Esophagus squamous epithelium (tissue), 4 donors: ENCODE measurements around the gene EIF2B5.

Experiments
- CTCF ChIP-seq, 6 experiments: fragments of 450-650 bp in 4 of 6; fragments of 200-600 bp in 2 of 6; sonication (generic) in 2 of 6; IDR thresholded peaks; one replicate each; pipeline ENCODE4 v1.5.1; 2016 to 2019; ENCODE audit warnings: antibody characterized with exemption in 6 of 6, mild to moderate bottlenecking in 4 of 6, moderate library complexity in 4 of 6
- POLR2A ChIP-seq, 4 donors: fragments of 450-650 bp; IDR thresholded peaks; one replicate each; pipeline ENCODE4 v1.6.1; 2017; ENCODE audit warnings: antibody characterized with exemption in 4 of 4, mild to moderate bottlenecking in 4 of 4, moderate library complexity in 3 of 4

- TF ChIP-seq CTCF (IDR thresholded peaks at IDR 0.05) = no peak
- peak in 2 of 4 donors; percentile 36 to 39 for TF ChIP-seq POLR2A (IDR thresholded peaks at IDR 0.05)
Measured at GRCh38 chr3:184154885-184155643, 19.9 kb downstream of the EIF2B5 start, which contains the start of gene DVL3.
